Epidermal melanocyte (primary cell): ENCODE data around the gene KCMF1.

Experiments
- DNase-seq: peaks from one replicate; pipeline ENCODE4 v3.0.0; 2011; ENCODE audit warnings: low spot score; ENCODE audit not compliant: insufficient read length

The KCMF1 gene

DNA sequence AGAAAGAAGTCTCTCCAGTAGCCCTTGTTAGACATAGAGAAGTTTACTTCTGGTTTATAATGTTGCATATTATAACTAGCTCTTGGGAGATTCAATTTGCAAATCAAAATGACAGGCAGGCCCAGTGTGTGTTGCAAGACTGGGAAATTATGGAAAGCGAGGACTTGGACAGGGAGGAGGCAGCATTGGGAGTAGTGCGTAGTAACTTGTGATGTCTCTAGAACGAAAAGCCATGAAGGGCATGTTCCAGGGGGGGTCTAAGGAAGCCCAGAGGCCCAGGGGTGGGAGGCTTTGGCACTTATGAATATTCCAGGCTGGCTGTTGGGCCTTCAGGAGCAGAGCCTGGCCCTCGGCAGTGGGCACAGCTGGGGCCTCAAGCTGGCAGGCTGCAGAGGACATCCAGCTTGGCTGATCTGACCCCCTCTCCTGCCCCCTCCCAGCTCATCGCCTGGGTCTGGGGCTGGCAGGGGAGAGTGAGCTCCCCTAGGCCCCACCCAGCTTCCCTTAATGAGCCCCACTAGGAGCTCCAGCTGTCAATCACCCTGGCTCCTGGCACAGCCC is 107.0 kb downstream of the KCMF1 start:
- no peak for DNase-seq

GRCh38 chr2:85078536-85078935 is 107.6 kb downstream of the KCMF1 start:
- DNase-seq: no peak

DNA sequence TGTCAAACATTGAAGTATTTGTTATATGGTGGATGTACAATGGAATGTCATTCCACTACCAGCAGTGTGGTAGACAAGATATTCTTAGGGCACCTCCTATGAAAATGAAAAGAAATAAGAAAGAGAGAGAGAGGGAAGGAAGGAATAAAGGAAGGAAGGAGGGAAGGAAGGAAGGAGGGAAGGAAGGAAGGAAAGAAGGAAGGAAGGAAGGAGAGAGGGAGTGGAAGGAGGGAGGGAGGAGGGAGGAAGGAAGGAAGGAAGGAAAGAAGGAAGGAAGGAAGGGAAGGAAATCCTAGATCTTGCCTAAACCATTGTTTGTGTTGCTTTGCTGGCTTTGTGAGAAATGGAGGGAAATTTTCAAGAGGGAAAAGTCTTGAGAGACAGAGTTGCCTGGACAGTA is 112.1 kb downstream of the KCMF1 start:
- no peak for DNase-seq

DNA sequence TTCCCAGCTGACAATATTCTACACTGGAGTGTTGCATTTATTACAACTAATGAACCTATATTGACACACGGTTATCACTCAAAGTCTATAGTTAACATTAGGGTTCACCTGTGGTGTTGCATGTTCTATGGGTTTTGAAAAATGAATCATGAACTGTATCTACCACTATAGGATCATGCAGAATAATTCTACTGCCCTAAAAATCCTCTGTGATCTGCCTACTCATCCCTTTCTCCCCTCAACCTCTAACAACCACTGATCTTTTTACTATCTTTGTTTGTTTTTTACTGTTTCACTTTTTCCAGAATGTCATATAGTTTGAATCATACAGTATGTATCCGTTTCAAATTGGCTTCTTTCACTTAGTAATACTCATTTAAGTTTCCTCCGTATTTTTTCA is 114.6 kb downstream of the KCMF1 start:
- no peak for DNase-seq

DNA sequence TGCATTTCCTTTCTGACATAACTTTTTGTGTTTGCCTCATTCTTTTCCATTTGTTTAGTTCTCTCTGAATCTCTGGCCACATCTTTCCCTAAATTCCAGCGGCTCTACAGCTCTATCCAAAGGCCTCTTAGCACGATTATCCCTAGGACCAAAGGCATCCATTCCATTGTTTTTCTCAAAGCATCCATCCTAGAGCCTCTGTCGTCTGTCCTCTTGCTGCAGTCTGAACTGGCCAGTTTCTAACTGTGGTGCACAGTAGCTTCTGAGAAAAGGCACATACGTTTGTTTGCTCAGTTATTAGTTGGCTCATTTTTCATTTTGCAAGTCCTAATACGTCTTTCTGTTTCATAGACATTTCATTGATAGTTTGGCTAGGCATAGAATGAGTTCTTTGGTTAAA is 116.6 kb downstream of the KCMF1 start:
- DNase-seq: no peak

DNA sequence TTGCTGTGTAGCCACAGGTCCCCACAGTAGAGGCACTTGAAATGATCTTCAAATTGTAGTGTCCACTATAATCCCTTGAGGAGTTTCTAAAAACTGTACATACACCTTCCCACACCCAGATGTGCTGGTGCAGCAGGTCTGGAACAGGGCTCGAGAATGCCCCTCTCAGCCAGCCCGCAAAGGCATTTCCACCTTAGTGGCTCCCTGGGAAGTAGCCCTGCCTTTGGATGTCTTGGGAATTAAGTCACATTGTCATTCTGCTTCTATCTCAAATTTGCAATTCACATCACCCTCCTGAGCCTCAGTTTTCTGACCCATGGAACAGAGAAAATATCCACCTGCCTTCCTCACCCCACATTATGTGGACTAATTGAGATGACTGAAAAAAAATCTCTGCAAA is 118.0 kb downstream of the KCMF1 start:
- no peak for DNase-seq

GRCh38 chr2:85089585-85089984 is 118.6 kb downstream of the KCMF1 start:
- DNase-seq: no peak

DNA sequence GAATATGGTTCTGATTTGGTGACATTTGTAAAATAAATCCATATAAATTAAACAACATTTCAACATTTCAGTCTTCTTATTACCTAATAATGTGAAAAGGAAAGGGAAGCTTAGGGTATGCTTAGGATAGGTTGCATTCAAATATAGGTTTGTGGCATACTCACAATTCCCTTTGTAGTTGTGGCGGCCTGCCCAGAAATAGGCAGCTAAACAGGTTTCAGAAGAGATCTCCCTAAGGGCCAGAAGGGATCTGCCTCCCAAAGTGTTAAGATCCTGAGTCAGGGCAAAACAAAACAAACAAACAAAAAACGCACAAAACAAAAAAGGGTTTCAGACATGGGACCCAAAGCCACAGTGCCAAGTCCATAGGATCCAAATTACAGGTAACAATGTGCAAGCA is 120.9 kb downstream of the KCMF1 start:
- no peak for DNase-seq

DNA sequence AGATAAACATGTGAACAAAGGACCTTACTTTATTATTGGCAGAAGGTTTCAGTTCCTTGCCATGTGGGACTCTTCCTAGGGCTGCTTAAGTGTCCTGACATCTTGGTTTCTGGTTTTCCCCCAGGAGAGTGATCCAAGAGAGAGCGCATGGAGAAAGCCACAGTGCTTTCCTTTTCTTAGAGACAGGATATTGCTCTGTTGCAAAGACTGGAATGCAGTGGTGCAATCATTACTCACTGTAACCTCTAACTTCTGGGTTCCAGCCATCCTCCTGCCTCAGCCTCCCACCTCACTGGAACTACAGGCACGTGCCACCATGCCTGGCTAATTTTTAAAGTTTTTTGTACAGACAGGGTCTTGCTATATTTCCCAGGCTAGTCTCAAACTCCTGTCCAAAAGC is 124.1 kb downstream of the KCMF1 start:
- DNase-seq: no peak

DNA sequence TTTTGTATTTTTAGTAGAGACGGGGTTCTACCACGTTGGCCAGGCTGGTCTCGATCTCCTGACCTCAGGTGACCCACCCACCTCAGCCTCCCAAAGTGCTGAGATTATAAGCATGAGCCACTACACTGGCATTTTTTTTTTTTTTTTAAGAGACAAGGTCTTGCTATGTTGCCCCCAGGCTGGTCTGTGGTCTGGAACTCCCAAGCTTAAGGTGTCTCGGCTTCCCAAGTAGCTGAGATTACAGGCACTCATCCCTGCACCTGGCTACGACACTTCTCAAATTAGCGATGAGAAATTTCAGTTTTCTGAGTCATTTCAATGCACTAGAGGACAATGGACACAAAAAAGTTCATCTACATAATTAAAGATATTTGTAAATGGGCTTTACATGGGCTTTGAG is 125.7 kb downstream of the KCMF1 start:
- no peak for DNase-seq

DNA sequence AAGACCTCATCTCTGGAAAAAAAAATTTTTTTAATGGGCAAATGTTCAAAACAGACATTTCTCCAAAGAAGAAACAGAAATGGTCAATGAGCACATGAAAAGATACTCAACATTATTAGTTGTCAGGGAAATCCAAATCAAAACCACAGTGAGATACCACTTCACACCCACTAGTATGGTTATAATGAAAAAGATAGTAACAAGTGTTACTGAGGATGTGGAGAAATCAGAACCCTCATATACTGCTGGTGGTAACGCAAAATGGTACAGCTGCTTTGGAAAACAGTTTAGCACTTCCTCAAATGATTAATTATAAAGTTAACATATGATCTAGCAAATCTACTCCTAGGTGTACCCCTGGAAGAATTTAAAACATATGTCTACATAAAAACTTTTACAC is 133.3 kb downstream of the KCMF1 start:
- no peak for DNase-seq

DNA sequence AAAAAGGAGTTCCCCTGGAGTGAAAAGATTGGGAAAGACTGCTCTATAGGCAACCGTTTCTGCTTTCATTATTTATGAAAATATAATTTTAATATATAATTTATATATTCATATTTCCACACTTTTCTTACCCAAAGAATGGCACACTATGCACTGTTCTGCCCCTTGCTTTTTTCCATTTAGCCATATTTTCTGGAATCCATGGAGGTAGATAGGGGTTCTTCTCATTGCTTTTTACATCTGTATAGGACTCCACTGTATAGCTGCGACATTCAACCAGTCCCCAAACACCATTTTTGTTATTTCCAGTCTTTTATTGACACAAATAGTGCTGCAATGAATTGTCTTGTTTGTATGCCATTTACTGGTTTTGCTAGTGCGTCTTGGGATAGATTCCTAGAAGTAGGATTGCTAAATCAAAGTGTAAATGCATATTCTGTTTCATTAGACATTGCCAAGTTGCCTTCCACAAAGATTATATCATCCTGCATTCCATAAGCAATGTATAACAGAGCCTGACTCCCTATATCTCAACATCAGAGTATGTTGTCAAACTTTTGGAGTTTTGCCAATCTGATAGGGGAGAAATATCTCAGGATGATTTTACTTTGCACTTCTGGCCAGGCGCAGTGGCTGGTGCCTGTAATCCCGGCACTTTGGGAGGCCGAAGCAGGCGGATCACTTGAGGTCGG is 135.7 kb downstream of the KCMF1 start:
- DNase-seq: no peak
